ENCODE data around the gene GAB2.

- TF ChIP-seq ELK1 (IDR thresholded peaks at IDR 0.05; ENCODE audit: borderline replicate concordance, low read depth, low read length) (no peak), NFE2L2 (IDR thresholded peaks at IDR 0.05; ENCODE audit: low read depth, low read length) (no peak), RFX5 (IDR thresholded peaks at IDR 0.05; ENCODE audit: low read depth, low read length) (no peak), POLR2A (IDR thresholded peaks at IDR 0.05; ENCODE audit: low read depth, low read length) (no peak), MAFK (IDR thresholded peaks at IDR 0.05; ENCODE audit: low read depth, low read length) (no peak), RAD21 (IDR thresholded peaks at IDR 0.05; ENCODE audit: low read length) (no peak), BHLHE40 (IDR thresholded peaks at IDR 0.05; ENCODE audit: low read depth, low read length) (no peak)
- TF ChIP-seq, protein P1, sequence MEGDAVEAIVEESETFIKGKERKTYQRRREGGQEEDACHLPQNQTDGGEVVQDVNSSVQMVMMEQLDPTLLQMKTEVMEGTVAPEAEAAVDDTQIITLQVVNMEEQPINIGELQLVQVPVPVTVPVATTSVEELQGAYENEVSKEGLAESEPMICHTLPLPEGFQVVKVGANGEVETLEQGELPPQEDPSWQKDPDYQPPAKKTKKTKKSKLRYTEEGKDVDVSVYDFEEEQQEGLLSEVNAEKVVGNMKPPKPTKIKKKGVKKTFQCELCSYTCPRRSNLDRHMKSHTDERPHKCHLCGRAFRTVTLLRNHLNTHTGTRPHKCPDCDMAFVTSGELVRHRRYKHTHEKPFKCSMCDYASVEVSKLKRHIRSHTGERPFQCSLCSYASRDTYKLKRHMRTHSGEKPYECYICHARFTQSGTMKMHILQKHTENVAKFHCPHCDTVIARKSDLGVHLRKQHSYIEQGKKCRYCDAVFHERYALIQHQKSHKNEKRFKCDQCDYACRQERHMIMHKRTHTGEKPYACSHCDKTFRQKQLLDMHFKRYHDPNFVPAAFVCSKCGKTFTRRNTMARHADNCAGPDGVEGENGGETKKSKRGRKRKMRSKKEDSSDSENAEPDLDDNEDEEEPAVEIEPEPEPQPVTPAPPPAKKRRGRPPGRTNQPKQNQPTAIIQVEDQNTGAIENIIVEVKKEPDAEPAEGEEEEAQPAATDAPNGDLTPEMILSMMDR (conservative IDR thresholded peaks at IDR 0.05; ENCODE audit: low read depth, low read length): no peak
Measured at GRCh38 chr11:78211565-78211964, 206.1 kb downstream of the GAB2 start.

All from IMR-90 (cell line).